Activated gamma-delta T cell (primary cell): ENCODE measurements around the gene TRAFD1.

ENCODE experiments used
- DNase-seq: peaks from one replicate; lab custom pipeline; 2025; lab: John Stamatoyannopoulos, UW

The TRAFD1 gene

DNA sequence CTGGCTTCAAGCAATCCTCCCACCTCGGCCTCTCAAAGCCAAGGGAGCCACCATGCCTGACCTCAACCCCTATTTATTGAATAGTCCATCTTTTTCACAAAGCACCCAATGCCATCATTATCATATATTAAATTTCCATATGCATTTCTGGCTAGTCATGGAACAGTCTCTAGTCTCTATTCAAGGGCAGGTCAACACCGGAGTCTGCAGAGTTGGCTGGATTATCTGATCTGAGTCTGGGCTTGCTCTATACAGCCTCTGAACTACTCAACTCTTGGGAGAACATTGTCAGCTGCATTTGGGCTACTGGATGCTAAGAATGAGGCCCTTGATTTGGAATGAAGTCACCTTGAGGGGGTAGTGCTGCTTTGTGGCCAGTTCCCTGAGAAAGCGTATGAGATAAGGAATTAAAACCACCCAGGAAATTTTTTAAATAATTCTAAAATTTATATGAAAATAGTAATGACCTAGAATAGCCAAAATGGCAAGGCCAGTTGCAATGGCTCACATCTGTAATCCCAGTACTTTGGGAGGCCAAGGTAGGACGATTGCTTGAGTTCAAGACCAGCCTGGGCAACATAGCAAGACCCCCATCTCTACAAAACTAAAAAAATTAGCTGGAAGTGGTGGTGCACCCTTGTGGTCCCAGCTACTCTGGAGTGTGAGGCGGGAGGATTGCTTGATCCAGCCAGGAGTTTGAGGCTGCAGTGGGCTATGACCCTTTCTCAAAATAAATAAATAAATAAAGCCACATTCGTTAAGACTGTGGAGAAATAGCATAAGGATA is 9.9 kb upstream of the TRAFD1 start:
- DNase-seq = no peak

DNA sequence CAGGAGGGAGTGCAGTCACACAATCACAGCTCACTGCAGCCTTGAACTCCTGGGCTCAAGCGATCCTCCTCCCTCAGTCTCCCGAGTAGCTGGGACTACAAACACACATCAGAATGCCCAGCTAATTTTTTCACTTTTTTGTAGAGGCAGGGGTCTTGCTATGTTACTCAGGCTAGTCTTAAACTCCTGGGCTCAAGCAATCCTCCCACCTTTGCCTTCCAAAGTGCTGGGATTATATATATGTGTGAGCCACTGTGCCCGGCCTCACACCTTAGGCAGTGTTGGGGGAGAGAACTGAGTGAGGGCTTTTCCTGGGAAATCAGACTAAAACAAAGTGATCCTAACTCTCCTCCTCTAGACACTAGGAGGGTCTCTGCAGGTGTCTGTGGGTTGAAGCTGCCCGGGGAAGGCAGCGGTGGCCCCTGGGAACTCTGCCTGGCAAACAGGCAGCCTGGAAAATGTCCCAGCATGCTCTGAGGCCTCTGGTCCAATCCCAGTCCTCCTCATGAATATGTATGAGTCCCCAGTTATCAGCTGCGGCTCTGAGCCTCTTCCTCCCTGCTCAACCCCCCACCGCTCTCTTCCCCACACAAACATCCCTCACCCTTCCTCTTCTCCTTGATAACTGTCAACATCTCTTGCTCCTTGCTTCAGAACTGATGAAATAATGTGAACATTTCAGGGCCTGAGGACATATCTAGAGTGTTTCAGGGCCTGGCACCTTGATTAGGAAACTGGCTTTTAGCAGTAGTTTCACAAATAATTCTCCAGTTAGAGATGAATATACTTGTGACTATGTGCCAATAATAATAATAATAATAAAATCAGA is 8.9 kb upstream of the TRAFD1 start:
- no peak for DNase-seq

DNA sequence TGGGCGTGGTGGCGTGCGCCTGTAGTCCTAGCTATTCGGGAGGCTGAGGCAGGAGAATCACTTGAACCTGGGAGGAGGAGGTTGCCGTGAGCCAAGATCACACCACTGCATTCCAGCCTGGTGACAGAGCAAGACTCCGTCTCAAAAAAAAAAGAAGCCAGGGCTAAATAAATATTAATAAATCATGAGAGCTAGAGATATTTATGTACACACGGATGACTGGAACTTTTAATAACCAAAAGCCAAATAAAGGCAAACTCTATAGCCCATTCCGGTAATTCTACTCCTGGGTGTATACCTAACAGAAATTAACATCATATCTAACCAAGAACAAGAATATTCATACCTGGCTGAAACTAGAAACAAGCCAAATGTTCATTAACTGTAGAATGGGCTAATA is 7.7 kb upstream of the TRAFD1 start:
- no peak for DNase-seq

DNA sequence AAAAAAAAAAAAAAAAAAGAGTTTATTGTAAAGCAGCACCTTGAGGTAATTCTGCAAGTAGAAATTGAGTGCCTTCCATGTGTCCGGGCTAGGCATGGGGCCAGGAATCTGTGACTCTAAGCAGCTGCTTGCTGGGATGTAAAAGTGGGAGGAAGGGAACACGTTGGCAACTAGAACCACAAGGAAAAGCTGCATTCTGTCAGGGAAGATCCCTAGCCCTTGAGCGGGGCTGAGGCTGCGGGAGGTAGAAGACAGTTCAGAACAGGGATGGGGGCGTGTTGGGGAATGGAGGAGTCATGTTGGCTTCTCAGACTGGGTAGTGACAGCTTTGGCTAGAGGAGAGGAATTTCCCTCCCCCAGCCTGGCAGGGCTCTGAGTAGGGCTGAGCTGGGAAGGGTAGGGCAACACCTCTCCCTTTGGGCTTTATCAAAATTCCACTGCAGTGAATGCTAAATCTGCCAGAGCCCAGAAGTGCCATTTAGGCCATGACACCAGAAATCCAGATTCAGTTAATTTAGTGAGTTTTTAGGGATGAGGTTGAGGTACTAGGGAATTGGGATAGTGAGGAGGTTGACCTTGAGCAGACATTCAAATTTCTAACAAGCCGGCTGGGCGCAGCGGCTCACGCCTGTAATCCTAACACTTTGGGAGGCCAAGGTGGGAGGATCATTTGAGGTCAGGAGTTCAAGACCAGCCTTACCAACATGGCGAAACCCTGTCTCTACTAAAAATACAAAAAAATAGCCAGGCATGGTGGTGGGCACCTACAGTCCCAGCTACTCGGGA is 3.4 kb upstream of the TRAFD1 start:
- DNase-seq = no peak

DNA sequence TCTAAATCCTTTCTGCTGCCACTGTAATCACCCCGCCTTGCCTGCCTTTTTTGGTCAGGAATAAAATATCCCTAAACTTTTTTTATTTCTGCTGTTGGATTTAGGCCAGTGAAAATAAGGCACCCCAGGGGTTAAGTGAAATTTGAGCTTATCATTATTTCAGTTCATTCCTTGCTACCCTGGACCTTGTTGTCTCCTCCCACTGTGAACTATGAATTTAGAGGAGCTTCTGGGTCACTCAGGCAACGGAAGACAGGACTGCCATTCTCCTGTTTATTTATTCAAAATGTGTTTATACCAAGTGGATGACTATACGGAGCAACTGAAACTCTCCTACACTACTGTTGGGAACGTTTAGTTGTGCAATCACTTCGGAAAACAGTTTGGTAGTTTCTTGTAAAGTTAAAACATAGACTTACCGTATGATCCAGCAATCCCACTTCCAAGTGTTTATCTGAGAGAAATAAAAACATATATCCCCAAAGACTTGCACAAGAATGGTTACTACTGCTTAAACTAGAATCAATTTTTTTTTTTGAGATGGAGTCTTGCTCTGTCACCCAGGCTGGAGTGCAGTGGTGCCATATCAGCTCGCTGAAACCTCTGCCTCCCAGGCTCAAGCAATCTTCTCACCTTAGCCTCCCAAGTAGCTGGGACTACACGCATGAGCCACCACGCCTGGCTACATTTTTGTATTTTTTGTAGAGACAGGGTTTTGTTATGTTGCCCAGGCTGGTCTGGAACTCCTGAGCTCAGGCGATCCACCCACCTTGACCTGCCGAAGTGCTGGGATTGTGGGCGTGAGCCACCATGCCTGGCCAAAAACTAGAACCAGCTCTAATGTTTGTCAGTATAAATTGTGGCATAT is 2.3 kb upstream of the TRAFD1 start:
- no peak for DNase-seq

DNA sequence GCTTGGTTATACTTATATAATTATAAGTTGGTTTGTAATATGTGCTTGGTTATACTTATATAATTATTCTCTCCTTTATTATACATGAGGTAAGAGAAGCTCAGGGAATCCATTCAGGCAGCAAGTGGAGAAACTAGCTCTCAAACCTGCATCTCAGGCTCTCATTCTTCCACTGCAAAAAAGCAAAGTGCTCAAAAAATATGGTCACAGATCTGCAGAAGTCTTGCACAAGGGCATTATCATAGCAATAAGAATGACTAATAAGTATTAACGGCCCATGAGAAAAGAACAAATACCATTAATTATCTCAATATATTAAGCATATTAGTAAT is 476 bp upstream of the TRAFD1 start:
- DNase-seq = no peak

DNA sequence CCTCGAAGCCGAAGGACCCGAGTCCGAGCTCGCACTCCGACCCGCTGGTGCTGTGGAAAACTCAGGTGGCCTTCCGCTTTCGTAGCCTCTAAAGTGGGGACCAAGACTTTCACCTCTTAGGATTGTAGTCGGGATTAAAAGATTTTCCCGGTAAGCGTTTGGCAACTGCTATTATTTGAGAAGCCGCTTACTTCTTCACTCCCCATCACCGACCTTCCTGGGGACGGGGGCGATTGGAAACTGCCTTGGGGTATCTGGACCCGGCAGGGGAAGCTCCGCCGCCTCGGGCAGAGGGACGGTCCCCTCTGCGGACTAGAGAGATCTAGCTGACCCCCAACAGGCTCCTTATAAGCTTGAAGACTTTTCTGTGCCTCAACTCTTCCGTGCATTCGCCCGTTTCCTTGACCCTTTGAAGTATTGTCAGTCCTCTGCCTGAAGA is 659 bp downstream of the TRAFD1 start:
- no peak for DNase-seq

DNA sequence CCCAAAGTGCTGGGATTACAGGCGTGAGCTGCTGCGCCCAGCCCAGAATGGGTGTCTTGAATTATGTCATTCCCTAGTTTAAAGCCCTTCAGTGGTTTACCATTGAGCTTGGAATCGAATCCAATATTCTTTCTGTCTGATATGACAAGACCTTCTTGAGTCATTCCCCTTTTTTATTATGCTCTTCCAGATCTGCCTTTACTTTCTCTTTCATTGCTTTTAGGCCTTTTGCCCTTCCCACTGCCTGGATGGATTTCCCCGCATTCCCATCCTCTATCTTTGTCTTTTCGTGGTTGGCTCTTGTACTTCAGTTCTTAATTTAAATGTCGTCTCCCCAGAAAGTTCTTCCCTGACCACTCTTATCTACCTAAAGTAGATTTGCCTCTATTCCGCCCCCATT is 1.6 kb downstream of the TRAFD1 start:
- DNase-seq = no peak

DNA sequence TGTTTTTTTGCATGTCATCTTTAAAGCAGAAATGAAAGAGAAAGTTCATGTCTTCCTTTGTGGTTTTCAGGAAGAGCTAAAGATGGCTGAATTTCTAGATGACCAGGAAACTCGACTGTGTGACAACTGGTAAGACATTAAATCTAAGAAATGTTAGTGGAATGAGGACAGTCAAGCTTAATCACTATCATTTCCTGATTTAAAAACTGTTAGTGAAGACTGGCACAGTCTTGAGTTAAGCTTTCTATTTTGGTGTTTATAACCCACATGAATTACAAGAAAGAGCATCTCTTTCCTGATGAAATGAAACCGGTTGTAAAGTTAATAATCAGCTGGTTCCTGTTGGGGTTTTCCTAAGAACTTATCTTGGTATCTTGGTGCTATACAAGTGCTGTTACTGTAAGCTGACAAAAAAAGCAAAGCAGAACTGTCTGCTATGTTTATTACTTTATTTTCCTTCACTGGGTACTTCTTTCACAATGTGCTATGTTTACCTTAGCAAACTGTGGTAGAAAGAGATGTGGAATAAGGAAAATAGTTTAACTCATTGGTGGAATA is 5.2 kb downstream of the TRAFD1 start:
- no peak for DNase-seq

DNA sequence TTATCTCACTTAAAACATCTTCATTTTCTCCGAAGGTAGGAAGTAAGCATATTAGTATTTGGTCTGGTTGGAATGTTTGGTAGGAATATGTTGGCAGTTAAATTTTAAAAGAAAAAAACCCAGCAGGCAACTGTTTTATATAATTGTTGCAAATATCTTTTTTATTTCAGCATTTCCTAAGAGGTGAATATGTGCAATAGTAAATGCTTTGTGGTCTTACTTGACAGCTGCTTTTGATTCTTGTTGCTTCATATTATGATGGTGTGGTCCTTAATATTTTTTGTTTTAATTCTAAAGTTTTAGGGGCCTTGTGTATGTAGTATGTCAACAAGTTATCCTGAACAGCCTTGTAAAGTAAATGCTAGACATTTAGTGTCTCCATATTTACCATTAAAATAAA is 6.3 kb downstream of the TRAFD1 start:
- DNase-seq = no peak

DNA sequence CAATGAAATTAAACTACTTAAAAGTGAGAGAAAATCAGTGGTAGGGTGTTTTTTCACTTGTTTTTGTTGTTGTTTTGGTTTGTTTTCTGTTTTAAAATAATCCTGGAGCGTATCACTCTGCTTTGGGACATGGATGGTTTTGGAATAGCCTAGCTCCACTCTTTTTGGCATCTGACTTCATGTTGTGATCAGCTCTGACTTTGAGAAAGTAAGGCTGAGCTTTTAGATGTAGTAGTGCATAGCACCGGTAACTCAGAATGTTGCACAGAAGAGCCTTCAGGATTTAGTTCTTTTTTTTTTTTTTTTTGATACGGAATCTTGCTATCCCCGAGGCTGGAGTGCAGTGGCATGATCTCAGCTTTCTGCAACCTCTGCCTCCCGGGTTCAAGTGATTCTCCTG is 8.1 kb downstream of the TRAFD1 start:
- no peak for DNase-seq

DNA sequence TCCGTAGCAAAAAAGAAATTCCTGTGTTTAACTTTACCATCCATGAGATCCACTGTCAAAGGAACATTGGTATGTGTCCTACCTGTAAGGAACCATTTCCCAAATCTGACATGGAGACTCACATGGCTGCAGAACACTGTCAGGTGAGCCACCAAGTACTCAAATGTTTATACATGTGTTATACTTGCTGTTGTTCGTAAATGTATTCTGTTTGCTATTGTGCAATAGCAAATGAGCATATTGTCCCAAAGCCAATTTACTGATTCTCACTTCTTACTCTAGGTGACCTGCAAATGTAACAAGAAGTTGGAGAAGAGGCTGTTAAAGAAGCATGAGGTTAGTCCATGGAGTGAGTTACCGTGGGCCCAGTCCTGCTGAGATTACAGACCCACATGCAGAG is 9.4 kb downstream of the TRAFD1 start:
- DNase-seq = no peak

DNA sequence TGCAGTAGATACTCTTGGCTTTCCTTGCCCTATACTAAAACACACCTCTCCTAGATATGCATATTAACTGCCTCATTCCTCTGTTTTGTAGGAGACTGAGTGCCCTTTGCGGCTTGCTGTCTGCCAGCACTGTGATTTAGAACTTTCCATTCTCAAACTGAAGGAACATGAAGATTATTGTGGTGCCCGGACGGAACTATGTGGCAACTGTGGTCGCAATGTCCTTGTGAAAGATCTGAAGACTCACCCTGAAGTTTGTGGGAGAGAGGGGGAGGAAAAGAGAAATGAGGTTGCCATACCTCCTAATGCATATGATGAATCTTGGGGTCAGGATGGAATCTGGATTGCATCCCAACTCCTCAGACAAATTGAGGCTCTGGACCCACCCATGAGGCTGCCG is 15.4 kb downstream of the TRAFD1 start:
- DNase-seq = no peak

DNA sequence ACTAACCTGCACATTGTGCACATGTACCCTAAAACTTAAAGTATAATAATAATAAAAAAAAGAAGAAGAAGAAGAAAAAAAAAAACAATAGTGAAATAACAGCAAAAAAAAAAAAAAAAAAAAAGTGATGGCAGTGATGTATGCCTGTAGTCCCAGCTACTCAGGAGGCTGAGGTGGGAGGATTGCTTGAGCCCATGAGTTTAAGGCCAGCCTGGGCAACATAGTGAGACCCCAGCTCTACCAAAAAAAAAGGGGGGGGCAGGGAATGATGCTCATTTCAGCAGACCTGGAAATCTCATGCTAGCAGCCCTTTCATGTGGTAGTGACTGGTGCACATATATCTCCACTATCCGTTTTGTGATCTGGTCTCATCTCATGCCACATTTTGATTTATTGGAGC is 20.8 kb downstream of the TRAFD1 start:
- no peak for DNase-seq

DNA sequence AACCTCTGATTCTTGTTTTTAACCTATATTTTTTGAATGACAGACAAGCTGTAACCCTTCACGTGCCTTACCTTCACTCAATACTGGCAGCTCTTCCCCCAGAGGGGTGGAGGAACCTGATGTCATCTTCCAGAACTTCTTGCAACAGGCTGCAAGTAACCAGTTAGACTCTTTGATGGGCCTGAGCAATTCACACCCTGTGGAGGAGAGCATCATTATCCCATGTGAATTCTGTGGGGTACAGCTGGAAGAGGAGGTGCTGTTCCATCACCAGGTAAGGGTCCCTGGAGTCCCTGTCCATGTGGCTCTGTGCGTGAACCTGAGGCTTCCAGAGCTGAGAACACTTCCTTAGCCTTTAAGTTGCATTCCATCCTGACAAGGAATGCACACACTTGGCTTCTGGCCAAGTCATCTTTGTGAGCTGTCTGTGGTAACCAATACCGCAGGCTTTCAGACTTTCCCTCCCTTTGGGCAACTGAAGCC is 22.7 kb downstream of the TRAFD1 start:
- DNase-seq = no peak

DNA sequence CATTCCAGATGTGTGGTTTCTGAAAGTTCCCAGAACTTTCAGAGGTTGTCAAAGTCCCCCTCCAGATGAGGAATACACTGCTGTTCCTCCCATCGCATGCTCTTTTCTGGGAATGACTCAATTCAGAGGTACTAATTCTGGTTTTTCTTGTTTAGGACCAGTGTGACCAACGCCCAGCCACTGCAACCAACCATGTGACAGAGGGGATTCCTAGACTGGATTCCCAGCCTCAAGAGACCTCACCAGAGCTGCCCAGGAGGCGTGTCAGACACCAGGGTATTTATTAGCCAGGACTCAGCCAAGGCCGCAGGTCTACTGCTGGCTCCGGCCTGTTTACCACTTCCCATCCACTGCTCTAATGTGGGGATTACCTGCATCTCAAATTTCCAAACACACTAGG is 24.2 kb downstream of the TRAFD1 start:
- no peak for DNase-seq

DNA sequence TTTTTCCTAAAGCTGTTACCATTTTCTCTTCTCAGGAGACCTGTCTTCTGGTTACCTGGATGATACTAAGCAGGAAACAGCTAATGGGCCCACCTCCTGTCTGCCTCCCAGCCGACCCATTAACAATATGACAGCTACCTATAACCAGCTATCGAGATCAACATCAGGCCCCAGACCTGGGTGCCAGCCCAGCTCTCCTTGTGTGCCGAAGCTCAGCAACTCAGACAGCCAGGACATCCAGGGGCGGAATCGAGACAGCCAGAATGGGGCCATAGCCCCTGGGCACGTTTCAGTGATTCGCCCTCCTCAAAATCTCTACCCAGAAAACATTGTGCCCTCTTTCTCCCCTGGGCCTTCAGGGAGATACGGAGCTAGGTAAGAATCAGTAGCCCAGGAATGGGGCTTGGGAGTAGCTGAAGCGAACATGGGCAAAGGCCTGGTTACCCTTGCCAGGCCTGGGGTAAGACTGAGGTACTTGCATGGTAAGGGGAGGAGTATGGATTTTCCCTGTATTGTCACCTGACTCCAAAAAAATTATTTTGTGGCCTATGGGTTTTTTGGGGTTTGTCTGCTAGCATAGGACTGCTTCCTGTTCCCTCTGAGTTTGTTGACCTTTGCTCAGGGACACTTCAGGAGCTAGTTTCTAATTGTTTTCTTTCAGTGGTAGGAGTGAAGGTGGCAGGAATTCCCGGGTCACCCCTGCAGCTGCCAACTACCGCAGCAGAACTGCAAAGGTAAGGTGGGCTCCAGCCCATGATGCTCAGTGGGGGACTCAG is 26.6 kb downstream of the TRAFD1 start:
- no peak for DNase-seq

DNA sequence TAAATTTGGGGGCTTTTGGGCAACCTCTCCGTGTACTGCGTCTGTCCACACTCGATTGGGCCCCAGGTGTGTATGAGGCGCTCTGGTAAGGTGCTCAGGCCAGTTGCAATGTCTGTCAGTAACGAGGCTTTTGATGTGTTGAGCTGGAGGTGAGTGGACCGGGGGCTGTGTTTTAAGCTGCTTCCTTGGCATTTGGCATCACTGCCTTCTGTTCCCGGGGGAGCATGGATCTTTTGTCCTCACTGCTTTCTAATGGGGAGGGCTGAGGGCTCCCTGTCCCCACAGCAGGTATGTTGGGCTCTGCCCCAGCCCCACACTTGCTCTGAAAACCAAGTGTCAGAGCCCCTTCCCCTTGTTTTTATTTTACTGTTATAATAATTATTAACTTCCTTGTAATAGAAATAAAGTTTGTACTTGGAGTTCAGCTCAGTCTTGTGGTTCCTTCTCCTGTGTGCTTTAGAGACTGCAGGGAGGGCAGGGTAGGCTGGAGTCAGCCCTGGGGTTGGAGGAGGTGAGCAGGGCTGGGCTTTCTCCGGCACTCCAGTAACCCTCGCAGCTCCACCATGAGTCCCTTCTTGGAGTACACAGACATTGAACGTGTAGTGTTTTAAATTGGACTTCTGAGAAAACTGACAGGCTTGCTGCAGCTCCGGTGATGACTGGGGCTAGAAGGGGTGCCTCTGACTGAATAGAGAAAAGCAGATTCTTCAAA is 28.0 kb downstream of the TRAFD1 start:
- no peak for DNase-seq

DNA sequence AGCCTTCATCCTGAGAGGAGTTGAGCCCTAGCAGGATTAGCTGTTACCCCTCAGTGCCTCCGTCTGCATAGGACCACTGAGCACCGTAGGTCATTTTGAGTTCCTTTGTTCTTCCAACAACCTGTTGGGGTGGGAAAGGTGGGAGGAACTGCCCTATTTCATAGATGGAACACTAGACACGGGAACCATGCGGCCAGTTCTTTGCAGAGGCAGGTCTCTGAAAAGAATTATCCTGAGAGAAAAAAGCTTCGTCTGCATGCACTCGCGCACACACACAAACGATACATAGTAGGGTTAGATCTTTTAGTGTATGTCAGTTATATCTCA is 28.5 kb downstream of the TRAFD1 start:
- no peak for DNase-seq
